Thoracic aorta (tissue), 2 donors: ENCODE data around the gene SMIM35. TPM values are rescaled to one million over a fixed set of nuclear protein-coding genes. Genes with fewer than 3 reads are reported as not detected.

ENCODE experiments used
- ATAC-seq: fragments of 150-250 bp; one replicate; pipeline ENCODE4 v1.8.0; 2017; ENCODE audit warnings: low read depth; ENCODE audit not compliant: insufficient number of reproducible peaks, low FRiP score
- DNase-seq: peaks from one replicate; pipeline ENCODE4 v3.0.0-alpha.2; 2020; ENCODE audit warnings: low spot score
- H3K27ac ChIP-seq, 2 donors: fragments of 200-600 bp; sonication (generic); 1 replicate in 1 of 2; 2 replicates in 1 of 2; pipeline ENCODE4 v1.5.1; 2016; ENCODE audit warnings: mild to moderate bottlenecking in 2 of 2, moderate library complexity in 2 of 2
- H3K27me3 ChIP-seq: fragments of 200-600 bp; sonication (generic); replicated peaks from 2 replicates; pipeline ENCODE4 v1.6.0; 2016; ENCODE audit warnings: mild to moderate bottlenecking; ENCODE audit not compliant: insufficient read depth
- H3K36me3 ChIP-seq: fragments of 200-600 bp; sonication (generic); one replicate; pipeline ENCODE4 v1.5.1; 2016
- H3K4me1 ChIP-seq, 2 donors: fragments of 200-600 bp; sonication (generic); 1 replicate in 1 of 2; 2 replicates in 1 of 2; pipeline versions ENCODE4 v1.5.1 to v1.6.0; 2016; ENCODE audit warnings: low read depth in 2 of 2, mild to moderate bottlenecking in 1 of 2; ENCODE audit not compliant: control insufficient read depth in 1 of 2
- H3K4me3 ChIP-seq: fragments of 200-600 bp; sonication (generic); 2 replicates; pipeline ENCODE4 v1.5.1; 2016; ENCODE audit warnings: mild to moderate bottlenecking
- H3K9me3 ChIP-seq: fragments of 200-600 bp; sonication (generic); 2 replicates; pipeline ENCODE4 v1.5.1; 2016
- CTCF ChIP-seq: fragments of 200-600 bp; sonication (generic); IDR thresholded peaks from one replicate; pipeline ENCODE4 v1.5.1; 2019; ENCODE audit warnings: antibody characterized with exemption
- total RNA-seq, 2 donors: library from RNA; depleted of rRNA; stranded (reverse); fragments of >200 nt; gene quantifications; one replicate each; pipeline versions ENCODE4 v1.1.0 to v1.2.3, GENCODE V29; 2016

The SMIM35 gene
- total RNA-seq, 2 donors from 2014 or later = not detected

- ATAC-seq (no peak), DNase-seq (no peak)
- Histone ChIP-seq H3K36me3 (no peaks in the 10 kb centered on the region), H3K27me3 (no peaks in the 10 kb centered on the region), H3K27ac (no peak overlapping the region), H3K4me3 (no peak overlapping the region), H3K4me1 (no peaks in the 10 kb centered on the region), H3K9me3 (no peaks in the 10 kb centered on the region)
- TF ChIP-seq CTCF = no peak
These were observed 6.3 kb upstream of the SMIM35 start for GRCh38 chr11:118092907-118093571.

- DNase-seq (no peak), ATAC-seq (no peak)
- no peak for TF ChIP-seq CTCF
- H3K36me3 ChIP-seq = no peaks in the 10 kb centered on the region
- no peaks in the 10 kb centered on the region for H3K4me1 ChIP-seq
- peaks cover 3% of the 10 kb centered on the region for H3K9me3 ChIP-seq
- H3K27ac ChIP-seq = no peak overlapping the region
- no peaks in the 10 kb centered on the region for H3K27me3 ChIP-seq
- H3K4me3 ChIP-seq = no peak overlapping the region
These were observed 4.9 kb upstream of the SMIM35 start for GRCh38 chr11:118091690-118092089.

- no peak for TF ChIP-seq CTCF
- H3K4me1 ChIP-seq = no peaks in the 10 kb centered on the region
- H3K4me3 ChIP-seq = no peak overlapping the region
- H3K36me3 ChIP-seq = no peaks in the 10 kb centered on the region
- peaks cover 3% of the 10 kb centered on the region for H3K9me3 ChIP-seq
- no peak overlapping the region for H3K27ac ChIP-seq
- DNase-seq (no peak), ATAC-seq (no peak)
- no peaks in the 10 kb centered on the region for H3K27me3 ChIP-seq
These were observed 3.9 kb upstream of the SMIM35 start for GRCh38 chr11:118090545-118091162.

- no peak for ATAC-seq
- Histone ChIP-seq H3K27me3 (no peaks in the 10 kb centered on the region), H3K9me3 (peaks cover 3% of the 10 kb centered on the region), H3K4me3 (no peak overlapping the region), H3K27ac (no peak overlapping the region), H3K4me1 (no peaks in the 10 kb centered on the region), H3K36me3 (no peaks in the 10 kb centered on the region)
- no peak for TF ChIP-seq CTCF
- no peak for DNase-seq
These were observed 1.8 kb upstream of the SMIM35 start for GRCh38 chr11:118088531-118088930.

- DNase-seq = no peak
- no peak overlapping the region for H3K27ac ChIP-seq
- no peak for TF ChIP-seq CTCF
- no peaks in the 10 kb centered on the region for H3K27me3 ChIP-seq
- no peak for ATAC-seq
- H3K4me3 ChIP-seq = no peak overlapping the region
- no peaks in the 10 kb centered on the region for H3K4me1 ChIP-seq
- peaks cover 3% of the 10 kb centered on the region for H3K9me3 ChIP-seq
- H3K36me3 ChIP-seq = no peaks in the 10 kb centered on the region
These were observed 1.2 kb upstream of the SMIM35 start for GRCh38 chr11:118087931-118088330.
